H4 (cell line): Measurements from ENCODE around the gene ITIH4. TPM values are rescaled to one million over a fixed set of nuclear protein-coding genes. Genes with fewer than 3 reads are reported as not detected.

Source experiments
- DNase-seq: peaks from one replicate; pipeline ENCODE4 v3.0.0-alpha.2; 2015; ENCODE audit warnings: low spot score
- total RNA-seq: library from RNA; depleted of rRNA; stranded (reverse); fragments of >200 nt; shearing (Covaris generic); gene quantifications from 2 replicates; pipeline ENCODE4 v1.2.3, GENCODE V29; 2014

The ITIH4 gene
- total RNA-seq, 1 experiment from 2014 or later: 0.10 TPM

GRCh38 chr3:52798978-52799476, 31.4 kb downstream of the ITIH4 start:
- peak; percentile 17 for DNase-seq

- DNase-seq: no peak
These were observed 32.0 kb downstream of the ITIH4 start for GRCh38 chr3:52798376-52798977.

GRCh38 chr3:52796411-52796810, 34.1 kb downstream of the ITIH4 start:
- no peak for DNase-seq

- no peak for DNase-seq
These were observed 35.1 kb downstream of the ITIH4 start for GRCh38 chr3:52795298-52795900.

- DNase-seq: no peak
These were observed 35.8 kb downstream of the ITIH4 start, which contains the start of gene ITIH3 for GRCh38 chr3:52794612-52795099. TSS of gene ITIH3 (plus strand) at chr3:52794796. CDS start at chr3:52794804, 8 bp downstream.

- no peak for DNase-seq
These were observed 36.5 kb downstream of the ITIH4 start for GRCh38 chr3:52793702-52794611.

- no peak for DNase-seq
These were observed 37.3 kb downstream of the ITIH4 start for GRCh38 chr3:52792961-52793695.

GRCh38 chr3:52792413-52792812, 38.1 kb downstream of the ITIH4 start:
- DNase-seq: no peak

- no peak for DNase-seq
These were observed 38.5 kb downstream of the ITIH4 start for GRCh38 chr3:52791928-52792327.

- no peak for DNase-seq
These were observed 39.1 kb downstream of the ITIH4 start for GRCh38 chr3:52791366-52791765.

GRCh38 chr3:52790741-52791140, 39.7 kb downstream of the ITIH4 start:
- DNase-seq: no peak

GRCh38 chr3:52790337-52790736, 40.1 kb downstream of the ITIH4 start:
- DNase-seq: no peak

- no peak for DNase-seq
These were observed 40.8 kb downstream of the ITIH4 start for GRCh38 chr3:52789746-52790040.

GRCh38 chr3:52788890-52789745, 41.4 kb downstream of the ITIH4 start:
- no peak for DNase-seq

GRCh38 chr3:52787672-52788625, 42.5 kb downstream of the ITIH4 start:
- DNase-seq: no peak

GRCh38 chr3:52787246-52787645, 43.2 kb downstream of the ITIH4 start:
- DNase-seq: no peak

GRCh38 chr3:52786330-52787215, 43.9 kb downstream of the ITIH4 start:
- DNase-seq: no peak

- DNase-seq: no peak
These were observed 45.4 kb downstream of the ITIH4 start for GRCh38 chr3:52784931-52785590.
